GM21717 (cell line): ENCODE measurements around the gene TF.
"Not testable (repeated sequence)": the region's sequence is repeated elsewhere in the genome, so short reads cannot be mapped to it uniquely, and the experiment has no call there.

Experiments used
- ATAC-seq: cut with Tn5 transposase; IDR thresholded peaks from one replicate; pipeline ENCODE4 v1.9.1; 2021; ENCODE audit warnings: mild to moderate bottlenecking, moderate library complexity; ENCODE audit not compliant: unreplicated experiment

TF gene

GRCh38 chr3:133745981-133746711 is at the start of gene TF:
Gene TF, plus strand, starts transcription at chr3:133746393. Its CDS starts 48 bp downstream, at chr3:133746441.
- no peak for ATAC-seq

- no peak for ATAC-seq
Measured at GRCh38 chr3:133697960-133698359, 48.2 kb upstream of the TF start.

- no peak for ATAC-seq
Measured at GRCh38 chr3:133699467-133699866, 46.7 kb upstream of the TF start.

DNA sequence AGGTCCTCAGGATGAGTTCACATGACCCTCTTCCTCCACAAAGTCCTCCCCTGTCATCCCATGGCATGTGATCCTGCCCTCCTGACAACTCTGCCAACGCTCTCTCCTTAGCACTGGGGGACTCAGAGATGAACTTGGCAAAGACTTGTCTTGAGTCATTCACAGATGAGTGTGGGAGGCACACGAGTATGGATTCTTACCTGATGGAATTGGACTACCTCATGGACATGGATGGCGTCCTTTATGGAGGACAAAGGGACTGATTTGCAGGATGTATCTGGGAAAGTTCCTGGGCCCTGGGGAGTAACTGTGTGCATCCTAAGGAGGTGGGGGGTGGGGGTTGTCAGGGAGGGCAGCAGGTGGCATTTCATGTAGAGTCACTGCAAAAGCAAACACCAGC is 46.3 kb upstream of the TF start:
- ATAC-seq, result no peak

DNA sequence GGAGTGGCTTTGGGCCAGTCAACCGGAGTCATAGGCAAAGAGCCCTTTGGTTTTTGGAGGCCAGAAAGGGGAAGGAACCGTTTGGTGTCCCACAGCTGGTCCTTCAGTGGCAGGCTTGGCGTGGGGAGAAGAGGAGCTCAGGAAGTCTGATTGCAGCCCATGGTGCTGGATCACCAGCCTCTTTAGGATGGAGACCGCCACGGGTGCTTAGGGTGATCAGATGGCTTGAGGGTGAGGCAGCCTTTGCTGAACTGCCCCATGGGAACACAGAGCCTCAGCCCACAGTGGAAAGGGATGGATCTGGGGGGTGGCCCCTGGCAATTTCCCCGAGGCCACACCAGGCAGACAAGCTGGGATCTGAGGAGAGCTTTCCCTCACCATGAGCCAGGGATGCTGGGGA is 45.8 kb upstream of the TF start:
- ATAC-seq, result no peak

DNA sequence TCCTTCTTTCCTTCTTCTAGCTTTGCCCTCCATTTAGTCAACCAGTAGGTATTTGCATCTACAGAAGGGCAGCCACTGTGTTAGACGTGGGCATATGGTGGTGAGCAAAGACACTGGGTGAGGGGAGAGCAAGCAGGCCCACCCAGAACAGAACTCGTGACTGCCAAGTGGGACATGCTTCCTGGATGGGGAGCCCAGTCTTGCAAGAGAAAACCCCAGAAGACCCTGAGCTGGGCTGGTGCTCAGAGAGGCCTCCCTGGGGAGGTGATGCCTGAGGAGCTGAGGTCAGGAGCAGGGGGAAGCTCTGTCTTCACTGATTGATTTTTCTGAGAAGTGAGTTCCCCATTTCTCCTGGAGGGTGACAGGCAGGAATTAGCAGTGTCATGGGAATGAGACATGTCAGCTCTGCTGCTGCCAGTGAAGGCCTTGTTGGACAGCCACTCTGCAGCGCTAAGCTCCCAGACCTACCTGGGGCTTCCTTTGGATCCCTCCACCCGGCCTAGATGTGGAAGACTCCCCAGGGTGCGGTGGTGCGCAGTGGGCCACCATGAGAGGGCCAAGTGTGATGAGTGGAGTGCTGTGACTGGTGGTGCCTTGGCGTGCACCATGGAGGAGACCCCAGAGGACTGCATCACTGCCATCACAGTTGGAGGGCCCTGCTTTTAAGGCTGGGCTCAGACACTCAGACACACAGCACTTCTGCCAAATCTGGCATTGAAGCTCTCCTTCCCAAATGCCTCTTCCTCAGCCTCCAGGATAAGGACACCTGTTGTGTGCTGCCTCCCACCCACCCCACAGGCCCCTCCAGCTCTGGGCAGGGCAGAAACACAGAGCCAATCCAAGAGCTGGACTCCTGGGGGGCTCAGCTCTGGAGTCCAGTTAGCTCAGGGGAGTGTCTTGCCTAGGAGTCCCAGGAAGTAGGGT is 44.5 kb upstream of the TF start:
- no peak for ATAC-seq

- ATAC-seq, result no peak
Measured at GRCh38 chr3:133703915-133704314, 42.3 kb upstream of the TF start.

DNA sequence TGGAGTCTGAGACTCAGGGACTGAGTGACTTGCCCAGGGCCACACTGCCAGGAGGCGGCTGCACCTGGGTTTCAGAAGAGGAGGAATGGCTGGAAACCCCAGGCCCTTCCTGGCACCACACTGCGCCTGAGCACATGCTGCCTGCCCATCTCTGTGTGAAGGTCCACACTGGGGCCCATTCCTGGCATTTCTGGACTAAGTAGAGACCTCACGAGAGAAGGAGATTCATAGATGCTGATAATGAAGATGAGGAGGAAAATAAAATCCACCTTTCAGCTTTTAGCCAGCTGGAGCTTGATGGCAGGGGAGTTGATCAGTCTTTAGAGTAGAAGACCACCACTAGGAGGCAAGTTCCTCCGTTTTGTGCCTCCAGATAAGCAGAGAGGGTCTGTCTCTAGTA is 40.2 kb upstream of the TF start:
- ATAC-seq, result no peak

DNA sequence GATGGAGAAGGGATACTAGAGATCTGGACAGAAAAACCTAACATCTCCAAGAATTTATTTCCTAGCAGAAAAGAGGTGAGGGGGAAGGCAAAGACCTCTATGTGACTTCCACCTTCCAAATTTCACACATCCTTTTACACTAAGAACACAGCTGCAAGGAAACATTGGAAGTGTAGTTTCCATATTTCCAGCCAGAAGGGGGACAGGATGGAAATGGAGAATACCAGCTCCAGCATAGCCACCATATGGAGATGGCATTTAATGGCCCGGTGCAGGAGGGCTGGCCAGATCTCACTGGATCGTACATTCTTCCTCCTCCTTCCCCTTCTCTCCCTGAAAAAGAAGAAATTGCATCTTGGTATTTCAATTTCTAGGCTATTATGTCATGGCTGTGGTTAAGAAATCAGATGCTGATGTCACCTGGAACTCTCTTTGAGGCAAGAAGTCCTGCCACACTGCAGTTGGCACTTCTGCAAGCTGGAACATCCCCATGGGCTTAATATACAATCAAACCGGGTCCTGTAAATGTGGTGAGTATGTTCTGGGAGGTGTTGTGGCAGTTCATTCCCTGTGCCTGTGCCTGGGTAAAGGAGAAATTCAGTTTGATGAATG is 36.9 kb upstream of the TF start:
- ATAC-seq, result no peak

DNA sequence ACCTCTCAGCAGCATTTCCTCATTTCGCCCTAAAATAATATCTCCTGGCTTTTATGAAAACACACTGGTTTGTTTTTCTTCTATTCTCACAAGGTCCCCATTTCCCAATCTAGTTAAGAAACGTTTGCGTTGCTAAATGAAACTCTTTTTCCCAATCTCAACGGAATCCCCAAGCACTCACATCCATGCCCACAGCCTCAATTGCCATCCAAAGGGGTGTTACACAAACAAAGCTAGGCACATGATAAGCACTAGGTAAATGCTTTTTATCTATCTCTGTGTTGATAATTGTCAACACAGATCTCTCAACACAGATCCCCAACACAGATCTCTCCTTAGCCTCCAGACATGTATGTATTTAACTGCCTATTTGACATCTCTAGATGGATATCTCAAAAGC is 35.2 kb upstream of the TF start:
- ATAC-seq, result no peak

GRCh38 chr3:133712017-133712416 is 34.2 kb upstream of the TF start:
- no peak for ATAC-seq

DNA sequence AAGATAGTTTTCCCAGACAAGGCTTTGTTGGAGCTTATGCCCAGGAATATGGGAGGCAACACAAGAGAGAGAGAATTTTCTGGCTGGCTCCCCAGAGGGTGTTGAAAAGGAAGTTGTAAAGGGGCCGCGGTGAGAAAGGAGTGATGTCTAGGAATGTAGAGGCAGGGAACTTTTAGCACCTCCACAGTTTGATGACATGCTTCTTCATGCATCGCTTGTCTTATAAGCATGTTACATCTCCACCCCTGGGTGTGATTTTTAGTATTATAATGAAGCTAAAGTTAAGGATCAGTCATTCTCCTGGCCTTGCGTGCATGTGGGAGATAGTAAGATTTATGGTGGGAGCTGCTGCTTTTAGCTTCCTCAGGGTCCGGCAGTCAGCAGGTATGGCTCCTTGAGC is 32.8 kb upstream of the TF start:
- ATAC-seq, result no peak

DNA sequence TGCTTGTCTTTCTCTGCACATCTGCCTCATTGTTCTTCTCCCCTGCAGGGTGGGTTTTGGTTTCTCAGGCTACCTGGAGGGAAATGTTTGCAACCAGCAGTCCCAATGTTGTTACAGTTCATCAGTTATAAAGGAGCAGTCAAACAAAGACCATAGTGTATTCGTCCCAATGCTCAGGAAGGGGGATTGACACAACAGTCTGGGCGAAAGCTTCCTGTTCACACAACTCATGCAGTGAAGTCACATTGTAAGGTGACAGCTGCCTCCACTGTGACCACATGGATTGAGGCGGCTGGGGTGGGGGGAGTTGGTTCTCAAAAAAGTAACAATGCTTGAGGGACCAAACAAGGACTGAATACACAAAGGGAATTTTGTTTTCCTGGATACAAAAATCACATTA is 28.8 kb upstream of the TF start:
- ATAC-seq, result no peak

- ATAC-seq, result no peak
Measured at GRCh38 chr3:133722935-133723334, 23.3 kb upstream of the TF start.

DNA sequence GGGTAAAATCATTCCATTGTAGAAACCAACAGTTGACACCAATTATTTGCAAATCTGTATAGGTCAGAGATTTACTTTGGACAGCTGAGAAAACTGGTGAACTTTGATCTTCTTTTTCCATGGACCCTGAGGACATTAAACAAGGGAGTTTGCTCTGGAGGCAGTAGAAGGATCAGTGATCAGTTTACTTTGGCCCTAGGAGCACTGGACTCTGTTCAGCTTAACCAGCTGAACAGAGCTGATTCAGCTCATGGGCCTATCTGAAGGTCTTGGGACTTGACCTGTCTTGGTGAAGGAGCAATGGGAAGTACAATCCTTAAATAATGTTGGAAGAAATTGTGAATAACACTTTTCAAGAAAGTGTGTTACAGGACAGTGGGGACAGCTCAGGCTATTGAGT is 15.2 kb upstream of the TF start:
- ATAC-seq, result no peak

- not testable (repeated sequence) for ATAC-seq
Measured at GRCh38 chr3:133732231-133732630, 14.0 kb upstream of the TF start.

DNA sequence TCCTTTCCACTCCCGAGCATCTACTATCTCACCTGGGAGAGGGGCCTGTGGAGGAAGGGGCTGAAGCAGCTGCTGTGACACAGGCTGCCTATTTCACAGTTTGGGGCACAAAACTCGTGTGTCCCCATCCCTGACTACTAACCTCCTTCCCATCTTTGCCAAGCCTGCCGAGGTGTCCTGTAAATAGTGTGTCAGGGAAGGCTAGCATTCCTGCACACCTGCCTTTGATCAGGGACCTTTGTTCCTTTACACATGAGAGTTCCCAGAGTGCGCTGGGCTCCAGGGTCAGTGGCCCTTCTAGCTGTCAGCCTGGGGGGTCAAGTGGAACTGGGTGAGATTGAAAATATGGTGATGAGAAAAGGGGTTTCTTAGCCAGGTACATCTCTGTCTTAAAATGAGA is 13.0 kb upstream of the TF start:
- ATAC-seq, result no peak

DNA sequence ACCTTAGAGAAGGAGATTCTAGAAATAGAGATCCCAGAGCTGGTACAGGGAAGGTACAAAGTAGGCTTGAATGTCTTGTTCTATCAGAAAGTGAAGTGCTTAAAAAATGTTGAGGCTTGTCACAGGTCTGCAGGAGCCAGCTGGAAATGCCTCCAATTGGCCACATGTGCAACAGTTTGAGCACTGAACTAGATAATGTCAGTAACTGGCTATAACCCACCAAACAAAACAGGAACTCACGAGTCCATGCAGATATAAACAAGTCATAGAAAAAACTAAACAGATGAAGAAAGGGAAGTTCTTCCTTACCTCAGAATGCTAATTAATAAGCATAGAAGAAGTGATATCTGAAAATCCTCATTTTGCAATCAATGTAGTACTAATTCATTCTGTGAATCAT is 11.9 kb upstream of the TF start:
- ATAC-seq, result no peak

DNA sequence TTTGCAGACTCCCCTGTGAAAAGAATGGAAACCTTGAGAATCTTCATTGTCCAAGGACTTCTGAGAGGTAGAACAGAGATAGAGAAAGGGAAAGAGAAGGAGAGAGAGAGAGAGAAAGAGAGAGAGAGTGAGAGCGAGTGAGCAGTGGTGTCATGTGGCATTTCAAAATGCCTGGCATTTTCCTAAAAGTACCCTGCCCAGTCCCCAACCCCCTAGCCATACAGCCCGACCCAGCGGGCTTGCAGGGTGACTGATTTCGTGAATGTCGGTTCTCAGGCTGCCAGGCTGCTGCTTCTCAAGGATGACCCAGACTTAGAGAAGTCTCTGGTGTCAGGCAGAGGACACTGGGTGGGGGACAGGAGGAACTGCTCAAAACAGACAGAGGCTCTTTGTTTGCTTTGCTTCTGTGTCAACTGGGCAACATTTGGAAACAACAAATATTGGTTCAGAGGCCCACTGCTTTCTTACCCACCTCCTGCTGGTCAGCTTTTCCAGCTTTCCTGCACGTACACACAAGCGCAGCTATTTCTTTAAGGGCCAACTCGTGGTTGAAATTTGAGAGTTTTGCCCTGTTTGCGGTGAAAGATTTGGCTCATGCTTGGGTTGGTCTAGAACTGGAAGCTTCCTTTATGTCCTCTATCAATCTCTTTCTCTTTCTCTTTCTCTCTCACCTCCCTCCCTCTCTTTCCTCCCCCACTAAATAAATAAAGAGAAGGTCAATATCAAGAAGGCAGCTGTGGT is 3.7 kb upstream of the TF start:
- no peak for ATAC-seq

- no peak for ATAC-seq
Measured at GRCh38 chr3:133744241-133744640, 2.0 kb upstream of the TF start.

- ATAC-seq, result no peak
Measured at GRCh38 chr3:133745108-133745507, 1.1 kb upstream of the TF start.
